ENCODE data around the gene COL1A1. TPM values are rescaled to one million over a fixed set of nuclear protein-coding genes. Genes with fewer than 3 reads are reported as not detected.
A peak's percentile ranks its signal among the peaks of the same experiment; 100 is the strongest.

The COL1A1 gene
- total and polyA plus RNA-seq, 8 donors = 9.0 to 875 (median 20.9) TPM

- intact Hi-C loops (cut with DNase I) = no loop called here
- Histone ChIP-seq H3K27me3 (no peaks in the 10 kb centered on the region), H3K9me3 (no peaks in the 10 kb centered on the region), H3K4me3 (no peak overlapping the region), H3K4me1 (no peaks in the 10 kb centered on the region), H3K27ac (no peak overlapping the region), H3K36me3 (no peaks in the 10 kb centered on the region)
- no peak for ATAC-seq
- peak in 1 of 6 donors; percentile 63 for DNase-seq
- WGBS, 2 donors = 82 to 85% methylated on average over 7 to 8 of the region's 8 CpGs
- TF ChIP-seq CTCF (IDR thresholded peaks at IDR 0.05) = no peak
- no peak for FAIRE-seq
Observed at GRCh38 chr17:50190603-50191358, 10.7 kb downstream of the COL1A1 start.

GRCh38 chr17:50190293-50190602 is 11.2 kb downstream of the COL1A1 start:
- Histone ChIP-seq H3K9me3 (no peaks in the 10 kb centered on the region), H3K27ac (no peak overlapping the region)

GRCh38 chr17:50189550-50190292 is 11.7 kb downstream of the COL1A1 start:
- Histone ChIP-seq H3K27ac (no peak overlapping the region), H3K27me3 (no peaks in the 10 kb centered on the region), H3K9me3 (no peaks in the 10 kb centered on the region), H3K4me3 (no peak overlapping the region), H3K36me3 (no peaks in the 10 kb centered on the region), H3K4me1 (no peaks in the 10 kb centered on the region)
- FAIRE-seq (no peak), ATAC-seq (no peak), DNase-seq (peak in 1 of 6 donors; percentile 54)
- 75 to 81% methylated on average over 19 to 20 of the region's 20 CpGs for WGBS, 2 donors
- TF ChIP-seq CTCF (IDR thresholded peaks at IDR 0.05) = no peak
- intact Hi-C loops (cut with DNase I) = no loop called here

More at GRCh38 chr17:50190293-50190602, 11.2 kb downstream of the COL1A1 start:
- Histone ChIP-seq H3K4me3 (no peak overlapping the region), H3K36me3 (no peaks in the 10 kb centered on the region), H3K27me3 (no peaks in the 10 kb centered on the region), H3K4me1 (no peaks in the 10 kb centered on the region)
- 79 to 87% methylated on average over 8 of the region's 8 CpGs for WGBS, 2 donors
- TF ChIP-seq CTCF (IDR thresholded peaks at IDR 0.05) = no peak
- DNase-seq = peak in 1 of 6 donors; percentile 33
- no peak for FAIRE-seq
- intact Hi-C loops (cut with DNase I) = no loop called here
- no peak for ATAC-seq

GRCh38 chr17:50188921-50189549 is 12.4 kb downstream of the COL1A1 start:
- TF ChIP-seq CTCF (IDR thresholded peaks at IDR 0.05) = no peak
- 66 to 74% methylated on average over 11 of the region's 11 CpGs for WGBS, 2 donors
- no peak for ATAC-seq
- H3K27ac ChIP-seq = no peak overlapping the region
- no peaks in the 10 kb centered on the region for H3K4me1 ChIP-seq
- no peaks in the 10 kb centered on the region for H3K36me3 ChIP-seq
- no peaks in the 10 kb centered on the region for H3K27me3 ChIP-seq
- H3K9me3 ChIP-seq = no peaks in the 10 kb centered on the region
- no peak for FAIRE-seq
- no peak overlapping the region for H3K4me3 ChIP-seq
- intact Hi-C loops (cut with DNase I) = no loop called here
- DNase-seq = peak in 1 of 6 donors; percentile 41

Data from pancreas (tissue), 10 donors.